ENCODE measurements around the gene PITPNM3.

PITPNM3 gene

GRCh38 chr17:6413065-6413464, 143.3 kb downstream of the PITPNM3 start:
- DNase-seq (ENCODE audit: low read depth in 2 of 2): no peak

GRCh38 chr17:6408735-6409134, 147.6 kb downstream of the PITPNM3 start:
- no peak for DNase-seq (ENCODE audit: low read depth in 2 of 2)

GRCh38 chr17:6408276-6408675, 148.1 kb downstream of the PITPNM3 start:
- DNase-seq (ENCODE audit: low read depth in 2 of 2): no peak

- DNase-seq (ENCODE audit: low read depth in 2 of 2): no peak
Observed at GRCh38 chr17:6402258-6402657, 154.1 kb downstream of the PITPNM3 start.

Data from stimulated activated CD8-positive, alpha-beta memory T cell treated with anti-CD3 and anti-CD28 coated beads, Interleukin-2, amount 100 ng/mL, for 1 hour (primary cell).